Raji (cell line): ENCODE data around the gene DSE.

Experiments
- POLR2A ChIP-seq: IDR thresholded peaks from 2 replicates; pipeline ENCODE4 v1.6.1; 2011; ENCODE audit warnings: low read depth, low read length, control low read depth; ENCODE audit not compliant: insufficient read depth

DSE gene

GRCh38 chr6:116461932-116462885 lies 91.5 kb downstream of the DSE start:
- TF ChIP-seq POLR2A, result no peak

DNA sequence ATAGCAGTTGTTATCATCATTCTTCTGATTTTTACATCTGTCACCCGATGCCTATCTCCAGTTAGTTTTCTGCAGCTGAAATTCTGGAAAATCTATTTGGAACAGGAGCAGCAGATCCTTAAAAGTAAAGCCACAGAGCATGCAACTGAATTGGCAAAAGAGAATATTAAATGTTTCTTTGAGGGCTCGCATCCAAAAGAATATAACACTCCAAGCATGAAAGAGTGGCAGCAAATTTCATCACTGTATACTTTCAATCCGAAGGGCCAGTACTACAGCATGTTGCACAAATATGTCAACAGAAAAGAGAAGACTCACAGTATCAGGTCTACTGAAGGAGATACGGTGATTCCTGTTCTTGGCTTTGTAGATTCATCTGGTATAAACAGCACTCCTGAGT lies 92.6 kb downstream of the DSE start:
- no peak for TF ChIP-seq POLR2A

DNA sequence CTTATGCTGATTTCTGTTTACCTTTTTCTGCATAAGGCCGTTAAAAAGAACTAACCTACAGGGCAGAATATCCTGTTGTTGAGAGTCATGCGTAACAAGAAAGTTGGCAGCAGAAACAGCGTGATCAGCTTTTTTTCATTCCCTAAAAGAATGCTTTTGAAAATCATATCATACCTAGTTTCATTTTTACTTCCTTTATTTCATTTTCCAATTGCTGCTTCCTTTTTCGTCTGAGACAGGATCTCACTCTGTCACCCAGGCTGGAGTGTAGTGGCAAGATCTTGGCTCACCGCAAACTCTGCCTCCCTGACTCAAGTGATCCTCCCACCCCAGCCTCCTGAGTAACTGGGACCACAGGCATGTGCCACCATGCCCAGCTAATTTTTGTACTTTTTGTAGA lies 94.5 kb downstream of the DSE start:
- TF ChIP-seq POLR2A, result no peak

DNA sequence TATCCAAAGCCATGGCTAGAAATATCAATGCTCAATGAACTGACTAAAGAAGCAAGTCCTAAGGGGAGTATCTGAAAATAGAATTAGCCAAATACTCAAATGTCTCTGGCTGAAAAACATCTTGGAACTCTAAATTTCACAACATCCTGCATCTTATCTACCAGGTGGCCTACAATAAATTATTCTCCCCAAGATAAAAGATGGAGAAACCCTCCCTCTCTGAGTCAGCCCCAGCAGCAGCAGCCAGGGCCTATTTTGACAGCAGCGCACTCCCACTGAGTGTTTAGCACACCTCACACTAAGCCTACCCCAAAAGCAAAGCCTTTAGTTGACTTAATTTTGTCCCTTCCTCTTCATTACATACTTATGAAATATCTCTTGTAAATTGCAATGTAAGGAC lies 96.3 kb downstream of the DSE start:
- no peak for TF ChIP-seq POLR2A

DNA sequence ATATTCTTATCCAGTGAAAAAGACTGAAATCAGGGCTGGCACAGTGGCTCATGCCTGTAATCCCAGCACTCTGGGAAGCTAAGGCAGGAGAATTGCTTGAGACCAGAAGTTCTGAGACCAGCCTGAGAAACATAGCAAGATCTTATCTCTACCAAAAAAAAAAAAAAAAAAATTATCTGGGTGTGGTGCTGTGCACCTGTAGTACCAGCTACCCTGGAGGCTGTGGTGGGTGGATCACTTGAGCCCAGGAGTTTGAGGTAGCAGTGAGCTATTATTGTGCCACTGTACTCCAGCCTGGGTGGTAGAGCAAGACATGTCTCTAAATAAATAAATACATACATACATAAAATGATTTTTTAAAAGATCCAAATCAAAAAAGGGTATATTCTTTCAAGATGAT lies 96.8 kb downstream of the DSE start:
- no peak for TF ChIP-seq POLR2A

DNA sequence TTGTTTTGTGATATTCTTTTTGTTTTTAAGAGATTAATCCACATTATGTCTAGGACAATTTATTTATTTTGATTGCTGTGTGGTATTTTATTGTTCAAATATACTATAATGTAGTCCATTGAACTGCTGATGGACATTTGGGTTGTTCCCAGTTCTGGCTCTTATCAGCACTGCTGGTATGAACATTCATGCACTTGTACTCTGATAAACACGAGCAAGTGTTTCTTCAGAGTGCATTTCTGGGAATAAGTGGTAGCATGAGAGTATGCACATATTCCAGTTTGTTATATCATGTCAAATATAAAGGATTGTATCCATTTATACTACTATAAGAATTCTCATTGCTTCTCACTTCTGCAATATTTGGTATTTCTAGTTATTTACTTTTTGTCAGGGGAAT lies 97.5 kb downstream of the DSE start:
- no peak for TF ChIP-seq POLR2A

GRCh38 chr6:116471531-116471930 lies 100.8 kb downstream of the DSE start:
- no peak for TF ChIP-seq POLR2A

- no peak for TF ChIP-seq POLR2A
Observed at GRCh38 chr6:116472706-116473105, 102.0 kb downstream of the DSE start.

GRCh38 chr6:116475141-116475540 lies 104.4 kb downstream of the DSE start:
- TF ChIP-seq POLR2A, result no peak

- no peak for TF ChIP-seq POLR2A
Observed at GRCh38 chr6:116476002-116476678, 105.4 kb downstream of the DSE start.

DNA sequence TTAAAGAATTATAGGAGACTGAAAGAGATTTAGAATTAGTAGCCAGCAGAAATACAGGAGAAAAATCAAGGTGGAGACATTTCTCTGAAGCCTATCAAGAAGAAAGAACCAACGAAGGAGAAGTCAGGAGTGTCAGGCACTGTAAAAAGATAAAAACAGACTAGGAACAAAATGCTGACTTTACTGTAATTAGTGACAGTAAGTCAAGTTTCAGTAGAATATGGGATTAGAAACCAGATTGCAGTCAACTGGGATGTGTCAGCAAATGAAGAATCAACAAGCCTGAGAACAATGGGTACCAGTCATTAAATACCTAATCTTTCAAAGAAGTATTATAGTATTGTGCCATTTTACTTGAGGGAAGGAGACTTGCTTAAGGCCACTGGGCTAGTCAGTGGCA lies 112.0 kb downstream of the DSE start:
- TF ChIP-seq POLR2A, result no peak

GRCh38 chr6:116483616-116484015 lies 112.9 kb downstream of the DSE start:
- TF ChIP-seq POLR2A, result no peak

GRCh38 chr6:116485559-116486184 lies 114.9 kb downstream of the DSE start:
- no peak for TF ChIP-seq POLR2A

DNA sequence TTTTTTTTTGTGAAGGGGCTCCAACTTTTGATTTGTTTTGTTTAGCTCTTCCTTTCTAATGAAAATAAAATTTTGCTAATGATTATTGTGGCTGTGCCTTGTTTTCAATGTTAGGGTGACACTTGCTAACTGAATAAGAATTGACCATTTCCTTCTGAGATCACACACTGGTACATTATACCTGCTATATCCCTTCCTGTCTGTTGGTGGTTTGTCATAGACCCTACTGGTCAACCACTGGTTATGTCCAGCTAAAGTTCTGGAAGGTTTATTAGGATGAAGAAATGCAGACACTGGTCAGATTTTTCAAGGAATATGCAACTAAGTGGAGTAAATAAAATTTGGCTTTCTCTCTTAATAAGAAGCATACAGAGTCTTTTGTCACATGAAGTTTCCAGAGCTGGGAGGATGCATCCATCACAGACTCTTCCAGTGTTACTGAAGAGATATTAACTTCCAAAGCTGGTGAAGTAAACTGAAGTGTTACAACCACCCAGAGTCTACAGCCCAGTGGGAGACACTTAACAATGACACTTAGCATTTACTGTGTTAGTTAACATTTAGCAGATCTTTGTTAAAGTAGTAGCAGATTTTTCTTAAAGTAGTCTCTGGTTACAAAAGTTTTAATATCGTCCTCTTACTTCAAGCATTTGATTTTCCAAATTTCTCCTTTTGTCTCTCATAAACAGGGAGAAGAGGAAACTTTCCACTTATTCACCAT lies 121.0 kb downstream of the DSE start:
- TF ChIP-seq POLR2A, result no peak
